Panc1 (cell line): ENCODE measurements around the gene OR6C74. TPM values are rescaled to one million over a fixed set of nuclear protein-coding genes. Genes with fewer than 3 reads are reported as not detected.

ENCODE experiments used
- ATAC-seq: fragments of 200-7000 bp; cut with Tn5 transposase; 2 replicates; pipeline ENCODE4 v1.9.1; 2020; ENCODE audit warnings: mild to moderate bottlenecking, moderate library complexity
- BruUV-seq: library from RNA; stranded (reverse); fragments of 400-500 nt; replicated peaks from 2 replicates; lab custom pipeline; 2021; lab: Mats Ljungman, UMichigan
- CTCF ChIA-PET: fragments of 300-600 bp; sonication (Branson Sonifier 250); formaldehyde crosslinking; loops from one replicate; lab custom pipeline; 2022; ENCODE audit warnings: antibody characterized with exemption; lab: Charles Lee
- POLR2A ChIA-PET: fragments of 300-600 bp; sonication (Branson Sonifier 250); formaldehyde crosslinking; loops from one replicate; lab custom pipeline; 2022; ENCODE audit warnings: antibody characterized with exemption; lab: Charles Lee
- DNase-seq: peaks from one replicate; pipeline ENCODE4 v3.0.0-alpha.2; 2010; ENCODE audit warnings: low read depth, low spot score
- H3K27ac ChIP-seq: 2 replicates; pipeline ENCODE4 v1.5.1; 2011; ENCODE audit warnings: mild to moderate bottlenecking, low read length, inconsistent platforms
- H3K27me3 ChIP-seq: fragments of 200-500 bp; sonication (Bioruptor generic); 2 replicates; pipeline ENCODE4 v1.6.0; 2014; ENCODE audit warnings: low read length, inconsistent platforms; ENCODE audit not compliant: control insufficient read depth, insufficient read depth
- H3K36me3 ChIP-seq: fragments of 200-500 bp; sonication (Bioruptor generic); 2 replicates; pipeline ENCODE4 v1.5.1; 2014; ENCODE audit warnings: inconsistent platforms, mild to moderate bottlenecking, low read length, moderate library complexity; ENCODE audit not compliant: control insufficient read depth, insufficient read depth
- H3K4me1 ChIP-seq: 2 replicates; pipeline ENCODE4 v1.5.1; 2011; ENCODE audit warnings: inconsistent platforms, mild to moderate bottlenecking, low read length, moderate library complexity; ENCODE audit not compliant: control insufficient read depth, insufficient read depth
- H3K4me3 ChIP-seq, 2 experiments: 2 replicates each; pipeline ENCODE4 v1.5.1; 2011 to 2012; ENCODE audit warnings: low read depth in 2 of 2, low read length in 2 of 2, mild to moderate bottlenecking in 2 of 2, inconsistent platforms in 1 of 2, moderate library complexity in 1 of 2
- H3K9me3 ChIP-seq: fragments of 200-500 bp; sonication (Bioruptor generic); 2 replicates; pipeline ENCODE4 v1.5.1; 2014; ENCODE audit warnings: low read depth, mild to moderate bottlenecking, inconsistent platforms, low read length, moderate library complexity; ENCODE audit not compliant: control insufficient read depth, insufficient read depth
- CTCF ChIP-seq: fragments of 450-650 bp; IDR thresholded peaks from 2 replicates; pipeline ENCODE4 v1.5.1; 2017; ENCODE audit warnings: mild to moderate bottlenecking
- POLR2AphosphoS5 ChIP-seq: IDR thresholded peaks from 2 replicates; pipeline ENCODE4 v1.6.1; 2012; ENCODE audit warnings: mild to moderate bottlenecking, low read depth, low read length, moderate library complexity
- REST ChIP-seq, 2 experiments: IDR thresholded peaks; 2 replicates each; pipeline ENCODE4 v1.6.1; 2011 to 2012; ENCODE audit warnings: low read depth in 2 of 2, control low read depth in 1 of 2, low read length in 1 of 2, mild to moderate bottlenecking in 1 of 2, moderate library complexity in 1 of 2; ENCODE audit not compliant: insufficient read depth in 1 of 2
- SIN3A ChIP-seq: IDR thresholded peaks from 2 replicates; pipeline ENCODE4 v1.6.1; 2012; ENCODE audit warnings: low read depth, mild to moderate bottlenecking, low read length, moderate library complexity, borderline replicate concordance; ENCODE audit not compliant: insufficient read depth
- TCF7L2 ChIP-seq: IDR thresholded peaks from 2 replicates; pipeline ENCODE4 v1.6.1; 2011; ENCODE audit warnings: mild to moderate bottlenecking, low read depth, low read length, inconsistent platforms
- in situ Hi-C: cut with HindIII; loops from 2 replicates; pipeline ENCODE4 v1.10.0; 2016; ENCODE audit warnings: low sequenced_read_pairs, low pct_unique_long_range_greater_than_20kb
- intact Hi-C: fragments of 100-400 bp; cut with micrococcal nuclease; formaldehyde crosslinking; loops from one replicate; pipeline ENCODE4 v1.10.0; 2022; ENCODE audit not compliant: unreplicated experiment
- total RNA-seq: library from RNA; stranded (reverse); gene quantifications from one replicate; pipeline ENCODE4 v1.2.1, GENCODE V29; 2021; ENCODE audit not compliant: unreplicated experiment

The OR6C74 gene
- total RNA-seq, 1 experiment from 2014 or later = not detected

- no peak for DNase-seq
- in situ Hi-C loops = no loop called here
- Histone ChIP-seq H3K4me1 (no peaks in the 10 kb centered on the region), H3K27me3 (no peaks in the 10 kb centered on the region), H3K36me3 (no peaks in the 10 kb centered on the region), H3K9me3 (no peaks in the 10 kb centered on the region), H3K4me3 (no peak overlapping the region), H3K27ac (no peak overlapping the region)
- ChIA-PET CTCF (no interaction called here), POLR2A (no interaction called here)
- ATAC-seq = no peak
- TF ChIP-seq REST (IDR thresholded peaks at IDR 0.05; ENCODE audit: insufficient read depth in 1 of 2, low read depth in 2 of 2, low read length in 1 of 2) (no peak), SIN3A (no peak), CTCF (no peak), TCF7L2 (no peak), POLR2AphosphoS5 (no peak)
- no TSS peak for BruUV-seq
- intact Hi-C loops = no loop called here
Observed at GRCh38 chr12:55246159-55246558, 1.8 kb downstream of the OR6C74 start.

- Histone ChIP-seq H3K36me3 (no peaks in the 10 kb centered on the region), H3K27ac (no peak overlapping the region), H3K4me3 (no peak overlapping the region), H3K9me3 (no peaks in the 10 kb centered on the region), H3K4me1 (no peaks in the 10 kb centered on the region), H3K27me3 (no peaks in the 10 kb centered on the region)
- TF ChIP-seq POLR2AphosphoS5 (no peak), CTCF (no peak), REST (IDR thresholded peaks at IDR 0.05; ENCODE audit: insufficient read depth in 1 of 2, low read depth in 2 of 2, low read length in 1 of 2) (no peak), TCF7L2 (no peak), SIN3A (no peak)
- POLR2A ChIA-PET = no interaction called here
- intact Hi-C loops (no loop called here), in situ Hi-C loops (no loop called here)
- CTCF ChIA-PET = no interaction called here
- ATAC-seq (no peak), DNase-seq (no peak)
- BruUV-seq = no TSS peak
Observed at GRCh38 chr12:55250944-55251343, 6.5 kb downstream of the OR6C74 start.
